ENCODE results near the gene SPDYE3. TPM values are rescaled to one million over a fixed set of nuclear protein-coding genes. Genes with fewer than 3 reads are reported as not detected.
A peak's percentile ranks its signal among the peaks of the same experiment; 100 is the strongest.

The SPDYE3 gene
- total and polyA plus RNA-seq, 2 of the 13 experiments (the other 11 are each of a cell fraction or from before 2014, with no cell fraction given), result not detected

DNA sequence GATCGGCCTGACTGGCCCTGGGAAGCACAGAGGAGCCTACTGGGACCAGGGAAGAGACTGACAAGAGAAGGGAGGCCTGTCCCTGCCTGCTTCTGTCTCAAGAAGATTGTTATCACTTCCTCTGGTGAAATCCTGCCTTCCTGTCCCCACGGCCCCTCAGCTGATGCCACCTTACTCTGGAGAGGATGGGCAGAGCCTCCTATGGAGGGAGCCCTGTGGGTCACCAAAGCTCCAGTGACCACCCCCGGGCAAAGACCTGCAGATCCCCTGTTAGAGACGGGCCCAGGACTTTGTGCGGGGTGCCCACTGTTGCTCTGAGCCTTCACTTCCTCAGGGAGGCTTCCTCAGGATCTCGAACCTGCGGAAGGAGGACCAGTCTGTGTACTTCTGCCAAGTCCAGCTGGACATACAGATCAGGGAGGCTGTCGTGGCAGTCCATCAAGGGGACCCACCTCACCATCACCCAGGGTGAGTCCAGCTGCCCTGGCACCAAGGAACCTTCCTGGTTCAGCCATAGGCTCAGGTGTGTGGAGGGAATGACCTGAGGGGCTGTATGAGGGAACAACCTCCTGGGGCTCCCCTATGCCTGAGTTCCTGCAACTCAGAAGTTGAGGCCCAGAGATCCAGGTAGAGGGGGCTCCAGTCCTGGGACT lies 49.0 kb downstream of the SPDYE3 start (continued):
- TF ChIP-seq, protein P1, sequence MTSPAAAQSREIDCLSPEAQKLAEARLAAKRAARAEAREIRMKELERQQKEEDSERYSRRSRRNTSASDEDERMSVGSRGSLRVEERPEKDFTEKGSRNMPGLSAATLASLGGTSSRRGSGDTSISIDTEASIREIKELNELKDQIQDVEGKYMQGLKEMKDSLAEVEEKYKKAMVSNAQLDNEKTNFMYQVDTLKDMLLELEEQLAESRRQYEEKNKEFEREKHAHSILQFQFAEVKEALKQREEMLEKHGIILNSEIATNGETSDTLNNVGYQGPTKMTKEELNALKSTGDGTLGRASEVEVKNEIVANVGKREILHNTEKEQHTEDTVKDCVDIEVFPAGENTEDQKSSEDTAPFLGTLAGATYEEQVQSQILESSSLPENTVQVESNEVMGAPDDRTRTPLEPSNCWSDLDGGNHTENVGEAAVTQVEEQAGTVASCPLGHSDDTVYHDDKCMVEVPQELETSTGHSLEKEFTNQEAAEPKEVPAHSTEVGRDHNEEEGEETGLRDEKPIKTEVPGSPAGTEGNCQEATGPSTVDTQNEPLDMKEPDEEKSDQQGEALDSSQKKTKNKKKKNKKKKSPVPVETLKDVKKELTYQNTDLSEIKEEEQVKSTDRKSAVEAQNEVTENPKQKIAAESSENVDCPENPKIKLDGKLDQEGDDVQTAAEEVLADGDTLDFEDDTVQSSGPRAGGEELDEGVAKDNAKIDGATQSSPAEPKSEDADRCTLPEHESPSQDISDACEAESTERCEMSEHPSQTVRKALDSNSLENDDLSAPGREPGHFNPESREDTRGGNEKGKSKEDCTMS (CRISPR knock-in tag; conservative IDR thresholded peaks at IDR 0.05), result no peak

- H2AFZ ChIP-seq (ENCODE audit: low read length), result no peak overlapping the region
- no peak overlapping the region for H3K9ac ChIP-seq (ENCODE audit: insufficient read depth, low read depth, low read length)
- H3K36me3 ChIP-seq (replicated peaks in 1 of 2; ENCODE audit: control insufficient read depth in 1 of 2, insufficient read depth in 2 of 2, low read length in 2 of 2), result peaks cover 34 to 82% of the 10 kb centered on the region in 2 experiments
- in situ Hi-C loops (cut with HindIII; ENCODE audit: extremely low pct_ligation_motif_present, low pct_unique_long_range_greater_than_20kb) (no loop called here), intact Hi-C loops (cut with micrococcal nuclease; ENCODE audit: unreplicated experiment) (no loop called here)
- no peaks in the 10 kb centered on the region for H4K20me1 ChIP-seq (ENCODE audit: insufficient read depth, low read length)
- DNase-seq (ENCODE audit: low spot score), result no peak
- no peaks in the 10 kb centered on the region for H3K4me1 ChIP-seq (ENCODE audit: insufficient read depth, low read length)
- WGBS (ENCODE audit: low lambda C conversion rate), result 100% methylated on average over 5 of the region's 6 CpGs
- H3K4me2 ChIP-seq (ENCODE audit: low read depth, low read length), result no peak overlapping the region
- no peak overlapping the region for H3K4me3 ChIP-seq (replicated peaks in 1 of 3; ENCODE audit: insufficient read depth in 1 of 3, low read depth in 2 of 3, low read length in 3 of 3)
- H3K9me3 ChIP-seq (ENCODE audit: low read length), result no peaks in the 10 kb centered on the region
- H3K27ac ChIP-seq (ENCODE audit: extremely low read length, insufficient read depth, low read length), result no peak overlapping the region
- no peak for FAIRE-seq
- no peaks in the 10 kb centered on the region for H3K27me3 ChIP-seq (ENCODE audit: control insufficient read depth in 1 of 2, insufficient read depth in 2 of 2, low read length in 2 of 2)
- ChIA-PET CTCF (ENCODE audit: low intra/inter-chr PET ratio, low total read pairs) (no interaction called here), POLR2A (no interaction called here)
- no peak for ATAC-seq
- BruUV-seq (replicated peaks), result no TSS peak
- H3K79me2 ChIP-seq (ENCODE audit: insufficient read depth, low read length), result no peaks in the 10 kb centered on the region
- TF ChIP-seq TSC22D2 (CRISPR knock-in tag; IDR thresholded peaks at IDR 0.05; ENCODE audit: borderline replicate concordance) (no peak), JUN (CRISPR knock-in tag; IDR thresholded peaks at IDR 0.05) (no peak), POLR2AphosphoS2 (IDR thresholded peaks at IDR 0.05; ENCODE audit: low read depth, low read length) (0 out of 2 replicates have a peak, but pooled peaks have one; percentile 7), ZNF260 (CRISPR knock-in tag; IDR thresholded peaks at IDR 0.05; ENCODE audit: borderline replicate concordance, low read depth) (no peak), IRF2 (CRISPR knock-in tag; IDR thresholded peaks at IDR 0.05) (no peak), UBTF (CRISPR knock-in tag; IDR thresholded peaks at IDR 0.05) (no peak), ZNF281 (CRISPR knock-in tag; IDR thresholded peaks at IDR 0.05; ENCODE audit: borderline replicate concordance) (no peak), ZNF292 (CRISPR knock-in tag; IDR thresholded peaks at IDR 0.05; ENCODE audit: borderline replicate concordance, low read depth) (no peak), ZKSCAN8 (CRISPR knock-in tag; IDR thresholded peaks at IDR 0.05; ENCODE audit: borderline replicate concordance) (no peak), ZNF772 (CRISPR knock-in tag; IDR thresholded peaks at IDR 0.05) (no peak), EEA1 (CRISPR knock-in tag; IDR thresholded peaks at IDR 0.05; ENCODE audit: borderline replicate concordance) (no peak), ZNF790 (CRISPR knock-in tag; IDR thresholded peaks at IDR 0.05; ENCODE audit: borderline replicate concordance) (no peak), GZF1 (CRISPR knock-in tag; IDR thresholded peaks at IDR 0.05) (no peak), AGO2 (optimal IDR thresholded peaks at IDR 0.05; ENCODE audit: low read depth, low read length) (peak; percentile 72)
These were observed 49.6 kb downstream of the SPDYE3 start for GRCh38 chr7:100357131-100357561.

Measured in HepG2 (cell line).